Stimulated activated CD8-positive, alpha-beta memory T cell treated with anti-CD3 and anti-CD28 coated beads, Interleukin-7, amount 100 ng/mL, for 48 hours (primary cell): ENCODE data around the gene LMAN1.

Source experiments
- DNase-seq, 2 donors: peaks; one replicate each; pipeline ENCODE4 v3.0.0-alpha.2; 2020; ENCODE audit warnings: low read depth in 1 of 2; ENCODE audit errors: extremely low read depth in 1 of 2

The LMAN1 gene

GRCh38 chr18:59305295-59305694, 53.8 kb downstream of the LMAN1 start:
- DNase-seq = no peak

DNA sequence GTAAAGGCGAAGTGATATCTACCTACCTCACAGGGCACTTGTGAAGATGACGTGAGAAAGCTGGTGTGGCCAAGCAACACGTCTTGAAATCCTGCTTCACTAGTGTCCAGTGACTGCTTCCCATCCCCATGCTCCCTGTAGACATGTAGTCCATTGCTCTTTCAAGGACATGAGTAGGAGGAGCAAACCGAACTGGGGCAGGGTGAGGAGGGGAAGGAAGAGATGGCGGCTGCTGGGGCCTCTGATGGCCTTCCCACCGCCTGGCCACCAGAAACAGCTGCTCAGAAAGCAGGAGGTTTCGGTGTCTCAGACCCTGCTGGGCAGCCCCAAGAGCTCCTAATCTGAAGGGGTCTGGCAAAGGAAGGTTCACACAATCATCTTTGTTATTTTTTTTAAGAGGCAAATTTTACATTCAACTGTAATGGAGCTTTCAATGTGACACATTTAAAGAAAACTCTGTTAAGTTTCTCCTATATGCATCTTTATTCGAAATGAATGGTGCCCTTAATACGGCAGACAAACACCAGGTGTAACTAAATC, 55.3 kb downstream of the LMAN1 start:
- DNase-seq = no peak

DNA sequence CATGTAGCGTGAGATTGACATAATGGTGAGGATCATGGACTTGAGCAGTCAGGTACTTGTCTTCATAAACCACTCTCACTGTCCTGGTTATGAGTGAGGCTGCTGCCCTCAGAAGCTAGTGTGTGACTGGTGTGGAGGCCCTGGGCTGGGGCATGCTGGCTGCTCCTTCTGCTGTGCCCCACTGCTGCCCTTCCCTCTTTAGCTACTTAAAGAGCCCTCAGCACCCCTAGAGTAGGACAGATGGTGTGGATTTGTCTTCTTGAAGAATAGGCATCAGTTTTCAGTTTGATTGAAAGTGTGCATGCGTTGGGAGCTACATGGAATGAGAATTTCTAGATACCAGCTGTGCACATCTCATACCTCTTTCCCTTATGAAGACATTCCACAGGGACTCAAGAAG, 56.1 kb downstream of the LMAN1 start:
- DNase-seq = no peak

DNA sequence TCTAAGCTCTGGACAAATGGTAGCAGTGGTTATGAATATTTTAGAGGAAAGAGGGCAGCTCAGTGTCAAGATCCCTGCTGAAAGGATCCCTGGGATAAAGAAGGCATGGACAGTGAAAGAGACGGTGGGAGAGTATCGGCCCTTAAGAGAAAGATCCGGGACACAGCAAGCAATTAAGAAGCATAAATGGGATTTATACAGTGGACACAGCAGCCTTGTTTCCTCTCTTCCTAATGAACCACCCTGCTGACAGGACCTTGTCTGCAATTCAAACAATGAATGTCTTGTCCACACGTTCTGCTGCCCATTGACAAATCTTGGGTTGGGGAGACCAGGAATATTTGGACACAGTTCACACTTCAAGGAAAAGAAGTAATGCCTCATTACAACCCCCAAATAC, 57.1 kb downstream of the LMAN1 start:
- DNase-seq = no peak

GRCh38 chr18:59300676-59301285, 58.3 kb downstream of the LMAN1 start:
- DNase-seq = no peak

DNA sequence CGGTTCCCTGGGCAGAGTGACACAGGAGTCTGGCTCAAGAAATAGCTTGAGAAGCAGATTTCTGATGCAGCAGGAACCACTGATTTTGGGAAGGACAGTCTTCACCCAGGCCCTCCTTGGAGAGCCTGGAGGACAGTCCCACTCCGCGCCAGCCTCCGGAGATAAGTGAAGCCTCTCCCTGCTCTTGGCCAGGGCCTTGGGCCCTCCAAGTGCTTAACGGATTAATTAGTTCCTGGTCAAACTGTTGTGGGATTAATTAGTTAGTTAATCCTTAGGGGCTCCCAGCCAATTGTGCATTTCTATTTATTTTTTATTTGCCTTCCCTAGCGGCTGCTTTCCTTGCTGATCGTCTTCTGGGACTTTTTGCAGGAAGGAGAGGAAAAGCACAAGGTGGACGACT, 60.2 kb downstream of the LMAN1 start:
- no peak for DNase-seq

- DNase-seq = no peak
Observed at GRCh38 chr18:59293317-59293716, 65.7 kb downstream of the LMAN1 start.

DNA sequence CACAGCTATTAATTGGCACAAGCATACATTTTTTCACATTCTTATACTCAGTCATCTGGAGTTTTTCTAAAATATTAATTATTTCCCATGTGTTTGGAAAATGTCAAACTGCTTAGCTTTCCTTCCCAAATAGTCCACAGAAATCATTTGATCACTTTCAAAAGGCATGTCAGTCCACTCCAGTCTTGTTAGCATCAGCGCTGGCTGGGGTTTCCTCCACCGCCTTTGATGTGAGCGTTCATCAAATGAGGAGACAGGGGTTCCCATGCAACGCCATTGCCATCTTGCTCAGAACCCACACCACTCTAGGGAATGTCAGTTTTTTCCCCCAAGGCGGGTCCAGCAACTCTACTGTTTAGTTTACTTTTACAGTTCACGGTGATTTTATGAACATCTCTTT, 72.7 kb downstream of the LMAN1 start:
- no peak for DNase-seq

DNA sequence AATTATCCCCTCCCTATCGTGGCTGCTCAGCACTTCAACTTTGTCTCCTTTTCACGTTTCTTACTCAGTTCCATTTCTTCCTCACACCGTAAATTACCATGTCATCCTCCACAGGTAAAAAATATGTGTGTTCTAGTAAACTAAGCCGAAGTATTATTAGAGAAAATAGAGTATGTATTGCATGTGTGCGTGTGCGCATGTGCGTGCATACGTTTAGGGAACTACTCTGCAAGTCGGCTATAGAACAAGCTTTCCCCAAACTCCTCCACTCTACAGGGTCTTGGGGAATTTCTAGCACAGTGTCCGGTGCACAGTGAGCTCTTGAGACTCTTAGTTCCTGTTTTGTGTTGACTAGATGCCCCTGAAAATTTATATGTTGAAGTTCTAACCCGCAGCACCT, 76.7 kb downstream of the LMAN1 start:
- no peak for DNase-seq

- DNase-seq = no peak
Observed at GRCh38 chr18:59279722-59280121, 79.3 kb downstream of the LMAN1 start.

DNA sequence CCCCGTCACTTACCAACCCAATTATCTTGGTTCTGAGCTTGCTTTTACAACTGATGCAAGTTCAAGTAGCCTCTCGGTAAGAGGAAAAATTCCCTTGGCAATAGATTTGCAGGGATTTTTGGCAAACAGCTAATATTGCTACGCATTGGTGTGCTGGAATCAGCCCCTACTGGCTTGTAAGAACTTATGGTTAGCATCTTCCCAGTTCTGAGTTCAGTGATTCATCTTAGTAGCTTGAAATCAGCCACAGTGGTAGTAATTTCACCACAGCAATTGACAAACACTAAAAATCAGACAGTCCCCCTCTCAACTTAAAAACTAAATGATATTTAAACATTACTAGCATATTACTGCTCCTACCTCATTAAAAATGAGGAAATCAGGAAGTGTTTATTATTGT, 79.9 kb downstream of the LMAN1 start:
- DNase-seq = no peak

DNA sequence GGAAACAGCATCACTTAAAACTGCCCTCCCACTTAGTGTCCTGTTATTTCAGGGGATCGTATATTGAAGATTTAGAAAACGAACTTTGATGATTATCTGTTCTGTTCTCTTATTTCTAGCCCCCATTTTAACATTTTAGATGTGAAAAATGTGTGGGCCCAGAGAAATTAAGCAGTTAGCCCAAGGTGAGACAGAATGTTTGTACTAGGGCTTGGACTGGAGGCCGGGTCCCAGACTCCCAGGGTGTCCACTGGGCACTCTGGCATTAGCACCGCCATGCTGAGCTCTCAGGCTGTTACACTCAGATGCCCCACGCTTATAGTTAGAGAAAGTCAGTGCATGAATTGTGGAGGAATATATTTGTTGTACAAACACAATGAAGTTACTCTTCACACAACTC, 80.3 kb downstream of the LMAN1 start:
- no peak for DNase-seq
